Retinal pigment epithelial cell (primary cell): ENCODE results near the gene ANKRD11.

Experiments
- DNase-seq: peaks from one replicate; pipeline ENCODE4 v3.0.0-alpha.2; 2010; ENCODE audit warnings: low read depth
- H3K4me3 ChIP-seq: 2 replicates; pipeline ENCODE4 v1.5.1; 2011; ENCODE audit warnings: mild to moderate bottlenecking, low read length, control low read depth, moderate library complexity
- TF ChIP-seq, protein P1 (sequence below): conservative IDR thresholded peaks from 2 replicates; pipeline ENCODE4 v1.5.1; 2011; ENCODE audit warnings: low read depth, low read length, control low read depth, inconsistent platforms

ANKRD11 gene

DNA sequence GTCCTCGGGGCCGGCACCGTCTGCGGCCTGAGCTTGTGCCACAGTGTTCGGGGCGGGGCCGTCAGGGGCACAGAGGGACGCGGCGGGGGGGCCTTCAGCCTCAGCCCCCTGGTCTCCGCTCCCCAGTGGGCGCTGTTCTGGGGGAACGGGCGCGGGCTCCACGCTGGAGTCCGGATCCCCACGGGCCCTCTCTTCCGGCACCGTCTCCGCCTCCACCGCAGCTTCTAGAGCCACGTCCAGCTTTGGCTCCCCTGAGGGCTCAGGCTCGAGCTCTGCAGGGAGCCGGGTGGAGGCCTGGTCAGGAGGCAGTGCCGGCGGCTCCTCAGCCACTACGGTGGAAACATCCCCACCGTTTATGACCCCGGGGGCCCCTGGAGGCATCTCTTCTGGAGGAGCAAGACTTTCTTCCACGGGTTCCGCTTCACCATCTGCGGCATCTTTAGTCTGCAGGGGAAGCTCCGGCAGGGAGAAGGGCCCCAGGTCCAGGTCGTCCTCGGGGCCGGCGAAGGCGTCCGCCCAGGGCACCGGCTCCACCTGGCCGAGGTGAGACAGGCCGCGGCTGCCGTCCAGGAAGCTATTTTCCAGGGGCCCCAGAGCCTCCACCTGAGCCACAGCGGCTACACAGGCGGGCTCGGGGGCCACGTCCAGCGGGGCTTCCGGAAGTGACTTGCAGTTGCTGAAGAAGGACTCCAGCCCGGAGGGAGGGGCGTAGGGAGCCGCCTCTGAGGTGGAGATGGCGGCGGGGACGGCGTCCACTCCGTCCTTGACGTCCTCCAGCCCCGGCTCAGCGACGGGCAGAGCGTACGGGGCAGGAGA is 210.5 kb downstream of the ANKRD11 start:
- DNase-seq: no peak
- H3K4me3 ChIP-seq: no peak overlapping the region
- TF ChIP-seq, protein P1, sequence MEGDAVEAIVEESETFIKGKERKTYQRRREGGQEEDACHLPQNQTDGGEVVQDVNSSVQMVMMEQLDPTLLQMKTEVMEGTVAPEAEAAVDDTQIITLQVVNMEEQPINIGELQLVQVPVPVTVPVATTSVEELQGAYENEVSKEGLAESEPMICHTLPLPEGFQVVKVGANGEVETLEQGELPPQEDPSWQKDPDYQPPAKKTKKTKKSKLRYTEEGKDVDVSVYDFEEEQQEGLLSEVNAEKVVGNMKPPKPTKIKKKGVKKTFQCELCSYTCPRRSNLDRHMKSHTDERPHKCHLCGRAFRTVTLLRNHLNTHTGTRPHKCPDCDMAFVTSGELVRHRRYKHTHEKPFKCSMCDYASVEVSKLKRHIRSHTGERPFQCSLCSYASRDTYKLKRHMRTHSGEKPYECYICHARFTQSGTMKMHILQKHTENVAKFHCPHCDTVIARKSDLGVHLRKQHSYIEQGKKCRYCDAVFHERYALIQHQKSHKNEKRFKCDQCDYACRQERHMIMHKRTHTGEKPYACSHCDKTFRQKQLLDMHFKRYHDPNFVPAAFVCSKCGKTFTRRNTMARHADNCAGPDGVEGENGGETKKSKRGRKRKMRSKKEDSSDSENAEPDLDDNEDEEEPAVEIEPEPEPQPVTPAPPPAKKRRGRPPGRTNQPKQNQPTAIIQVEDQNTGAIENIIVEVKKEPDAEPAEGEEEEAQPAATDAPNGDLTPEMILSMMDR: no peak

DNA sequence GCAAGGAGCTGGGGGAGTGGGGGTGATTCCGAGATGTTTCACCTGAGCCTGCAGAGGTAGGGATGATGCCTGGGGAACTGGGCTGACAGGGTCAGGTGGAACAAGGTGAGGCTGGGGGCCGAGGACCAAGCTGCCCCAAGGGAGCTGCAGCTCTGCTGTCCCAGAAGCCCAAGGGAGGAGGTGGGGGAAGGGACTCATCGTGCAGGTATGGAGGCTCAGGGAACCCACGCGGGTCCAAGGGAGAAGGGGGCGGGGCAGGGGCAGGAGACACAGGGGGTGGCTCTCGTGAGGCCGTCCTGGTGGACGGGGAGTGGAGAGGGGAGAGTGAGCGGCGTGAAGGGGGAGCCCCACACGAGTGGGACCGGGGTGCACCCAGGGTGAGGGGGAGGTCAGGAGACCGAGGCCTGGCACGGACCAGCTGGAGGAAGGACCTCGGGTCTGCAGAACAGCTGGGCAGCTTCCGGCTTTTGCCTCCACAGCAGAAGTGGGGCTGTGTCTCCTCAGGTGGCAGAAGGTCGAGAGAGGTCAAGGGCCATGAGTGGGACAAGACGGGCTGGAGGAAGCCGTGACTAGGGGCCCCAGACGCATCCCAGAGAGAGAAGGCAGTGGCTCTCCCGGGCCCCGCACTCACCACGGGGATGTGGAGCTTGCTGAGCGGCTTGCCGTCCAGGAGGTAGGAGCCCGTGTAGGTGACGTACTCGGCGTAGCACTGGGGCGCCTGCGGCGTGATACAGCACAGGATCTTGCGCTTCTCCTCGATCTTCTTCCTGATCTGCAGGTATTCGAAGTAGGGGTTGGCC is 211.7 kb downstream of the ANKRD11 start:
- no peak overlapping the region for H3K4me3 ChIP-seq
- no peak for DNase-seq
- TF ChIP-seq, protein P1: no peak

DNA sequence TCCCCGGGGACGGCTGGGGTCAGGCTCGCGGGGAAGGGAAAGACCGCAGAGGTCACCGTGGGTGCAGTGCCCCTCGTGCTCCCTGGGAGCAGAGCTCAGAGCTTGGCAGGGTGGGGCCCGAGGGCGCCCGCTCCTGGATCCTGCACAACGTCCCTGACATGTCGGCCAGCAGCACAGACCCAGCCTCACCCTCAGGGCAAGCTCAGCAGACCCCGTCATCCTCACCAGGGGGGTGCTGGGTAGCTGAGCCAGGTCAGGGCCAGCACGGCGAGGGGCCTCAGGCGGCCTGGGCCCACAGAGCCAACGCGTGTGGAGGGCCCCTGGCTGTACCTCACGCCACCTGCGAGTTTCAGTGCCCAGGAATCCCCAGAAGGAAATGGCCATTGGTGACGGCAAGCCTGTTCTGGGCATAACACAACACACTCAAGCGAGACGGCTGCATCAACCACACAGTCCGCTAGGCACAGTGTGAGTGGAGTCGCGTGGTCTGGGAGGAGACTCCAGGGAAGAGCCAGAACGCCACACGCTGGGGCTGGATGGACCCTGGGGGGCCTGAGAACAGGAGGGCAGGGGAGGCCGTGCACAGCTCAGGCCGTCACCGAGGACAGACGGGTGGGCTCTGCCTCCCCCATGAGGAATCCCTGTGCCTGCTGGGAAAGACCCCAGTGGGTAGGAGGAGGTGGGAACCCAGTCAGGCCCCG is 212.6 kb downstream of the ANKRD11 start:
- no peak for DNase-seq
- no peak overlapping the region for H3K4me3 ChIP-seq
- TF ChIP-seq, protein P1: no peak

DNA sequence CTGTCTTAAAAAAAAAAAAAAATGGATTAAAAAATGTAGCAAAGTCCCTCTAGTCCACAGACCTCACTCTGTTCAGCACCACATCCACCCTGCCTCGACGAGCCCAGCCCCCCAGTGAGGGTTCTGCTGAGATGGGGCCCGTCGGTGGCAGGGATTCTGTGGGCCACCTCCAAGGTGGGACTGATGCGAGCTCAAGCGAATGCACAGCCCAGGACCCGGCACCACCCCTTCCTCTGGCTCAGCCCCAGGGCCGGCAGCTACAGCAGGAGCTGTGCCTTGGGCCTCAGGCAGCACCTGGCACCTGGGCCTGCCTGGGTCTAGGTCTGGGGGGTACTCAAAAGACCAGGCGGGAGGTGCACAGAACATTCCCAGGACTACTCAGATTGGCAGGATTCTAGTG is 213.3 kb downstream of the ANKRD11 start:
- TF ChIP-seq, protein P1: no peak
- no peak for DNase-seq
- no peak overlapping the region for H3K4me3 ChIP-seq

DNA sequence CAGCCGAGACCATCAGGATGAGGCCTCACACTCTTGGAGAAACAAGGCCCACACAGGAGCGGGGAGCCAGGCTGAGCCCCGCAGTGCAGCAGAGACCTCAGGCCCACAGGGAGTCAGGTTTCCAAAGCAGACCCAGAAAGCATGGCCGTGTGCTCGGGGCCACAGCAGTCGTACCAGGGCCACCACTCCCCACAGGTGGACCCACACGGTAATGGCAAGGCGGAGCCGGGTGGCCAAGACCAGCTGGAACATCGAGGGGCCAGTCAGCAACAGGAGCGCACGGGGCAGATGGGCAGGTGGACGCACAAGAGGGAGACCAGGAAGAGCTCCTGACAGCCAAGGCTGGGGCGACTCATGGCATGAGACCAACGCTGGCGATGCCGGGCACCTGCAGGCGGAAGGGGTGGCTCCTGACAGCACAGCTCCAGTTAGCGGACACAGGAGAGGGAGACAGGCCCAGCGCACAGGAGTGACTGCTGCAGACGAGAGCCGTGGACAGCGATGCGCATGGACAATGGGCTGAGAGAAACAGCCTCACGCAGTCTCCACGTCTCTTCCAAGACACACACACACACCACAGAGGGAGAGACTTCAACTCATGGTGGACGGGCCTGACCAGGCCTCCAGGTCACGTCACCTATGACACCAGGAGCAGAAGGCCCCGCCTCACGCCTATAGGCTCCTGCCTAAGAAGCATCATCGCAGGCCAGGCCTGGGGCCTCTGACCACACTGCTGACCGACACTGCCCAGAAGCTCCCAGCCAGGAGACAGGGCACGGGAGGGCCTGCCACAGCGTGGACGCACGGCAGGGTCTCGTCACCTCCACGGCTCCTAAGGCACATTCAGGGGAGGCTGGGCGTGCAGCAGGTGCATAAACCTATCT is 214.3 kb downstream of the ANKRD11 start:
- DNase-seq: no peak
- TF ChIP-seq, protein P1: no peak

DNA sequence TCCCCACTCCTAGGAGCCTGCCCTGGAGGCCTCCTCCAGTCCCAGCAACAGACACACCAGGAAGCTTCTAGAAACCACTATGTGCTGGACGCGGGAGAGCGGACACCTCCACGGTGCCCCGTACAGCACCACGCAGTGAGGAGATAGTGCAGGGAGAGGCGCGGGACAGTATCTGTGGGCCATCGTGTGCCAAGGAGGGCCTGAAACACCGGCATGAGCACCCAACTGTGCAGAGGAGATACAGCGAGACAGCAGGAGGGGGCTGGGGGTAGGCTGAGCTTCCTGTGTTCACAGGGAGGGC is 215.1 kb downstream of the ANKRD11 start:
- no peak overlapping the region for H3K4me3 ChIP-seq
- DNase-seq: no peak
- TF ChIP-seq, protein P1: no peak

More for the DNA sequence above, 214.3 kb downstream of the ANKRD11 start:
- H3K4me3 ChIP-seq: no peak overlapping the region
